ENCODE data around the gene PEX3. TPM values are rescaled to one million over a fixed set of nuclear protein-coding genes. Genes with fewer than 3 reads are reported as not detected.
"Not testable (repeated sequence)": the region's sequence is repeated elsewhere in the genome, so short reads cannot be mapped to it uniquely, and the experiment has no call there.

Gene PEX3
- total RNA-seq, 1 donor from 2014 or later: 27.1 TPM

DNA sequence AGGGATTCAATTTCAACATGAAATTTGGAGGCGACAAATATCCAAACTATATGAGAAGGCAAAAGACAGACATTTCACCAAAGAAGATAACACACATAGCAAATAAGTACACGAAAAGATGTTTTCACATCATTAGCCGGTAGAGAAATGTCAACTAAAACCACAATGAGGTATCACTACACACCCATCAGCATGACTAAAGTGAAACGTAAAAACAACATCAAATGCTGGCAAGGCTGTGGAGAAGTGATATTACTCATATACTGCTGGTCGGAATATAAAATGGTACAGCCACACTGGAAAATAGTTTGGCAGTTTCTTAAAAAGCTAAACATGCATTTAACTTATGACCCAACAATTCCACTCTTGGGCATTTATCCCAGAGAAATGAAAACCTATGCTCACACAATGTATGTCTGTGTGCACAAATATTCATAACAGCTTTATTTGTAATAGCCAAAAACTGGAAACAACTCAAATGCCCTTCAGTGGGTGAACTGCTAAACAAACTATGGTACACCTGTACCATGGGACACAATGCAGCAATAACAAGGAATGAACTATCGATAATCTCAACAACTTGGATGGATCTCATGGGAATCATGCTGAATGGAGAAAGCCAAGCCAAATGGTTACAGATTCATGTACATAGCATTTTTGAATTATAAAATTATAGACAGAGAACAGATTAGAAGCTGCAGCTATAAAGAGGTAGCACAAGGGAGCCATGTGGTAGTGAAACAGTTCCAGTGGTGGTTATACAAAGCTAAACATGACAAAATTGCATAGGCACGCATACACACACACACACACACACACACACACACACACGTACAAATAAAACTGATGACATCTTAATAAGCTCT lies 8.7 kb upstream of the PEX3 start:
- no peak for ATAC-seq
- DNase-seq (ENCODE audit: low spot score): no peak
- intact Hi-C loops (cut with DNase I): no loop called here

DNA sequence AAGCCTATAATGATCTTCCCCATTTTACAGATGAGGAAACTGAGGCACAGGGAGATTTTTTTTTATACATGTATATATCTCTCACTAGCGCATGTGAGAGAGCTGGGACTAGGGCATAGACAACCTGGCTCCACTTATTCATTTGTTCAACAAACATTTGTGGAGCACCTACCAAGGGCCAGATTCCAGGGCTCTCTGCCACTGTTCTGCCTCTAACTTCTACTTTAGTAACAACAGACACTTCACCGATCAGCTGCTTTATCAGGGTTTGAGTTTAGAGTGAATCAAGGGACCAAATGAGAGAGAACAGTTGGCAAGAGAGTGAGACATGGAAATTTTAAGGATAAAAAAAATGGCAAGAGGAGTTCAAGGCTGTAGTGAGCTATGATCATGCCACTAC lies 7.5 kb upstream of the PEX3 start:
- DNase-seq (ENCODE audit: low spot score) (no peak), ATAC-seq (no peak)
- intact Hi-C loops (cut with DNase I): no loop called here

DNA sequence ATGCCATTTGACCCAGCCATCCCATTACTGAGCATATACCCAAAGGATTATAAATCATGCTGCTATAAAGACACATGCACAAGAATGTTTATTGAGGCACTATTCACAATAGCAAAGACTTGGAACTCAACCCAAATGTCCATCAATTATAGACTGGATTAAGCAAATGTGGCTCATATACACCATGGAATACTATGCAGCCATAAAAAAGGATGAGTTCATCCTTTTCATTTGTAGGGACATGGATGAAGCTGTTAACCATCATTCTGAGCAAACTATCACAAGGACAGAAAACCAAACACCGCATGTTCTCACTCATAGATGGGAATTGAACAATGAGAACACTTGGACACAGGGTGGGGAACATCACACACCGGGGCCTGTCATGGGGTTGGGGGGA lies 2.7 kb upstream of the PEX3 start:
- DNase-seq (ENCODE audit: low spot score); ATAC-seq; intact Hi-C loops (cut with DNase I): not testable (repeated sequence)

DNA sequence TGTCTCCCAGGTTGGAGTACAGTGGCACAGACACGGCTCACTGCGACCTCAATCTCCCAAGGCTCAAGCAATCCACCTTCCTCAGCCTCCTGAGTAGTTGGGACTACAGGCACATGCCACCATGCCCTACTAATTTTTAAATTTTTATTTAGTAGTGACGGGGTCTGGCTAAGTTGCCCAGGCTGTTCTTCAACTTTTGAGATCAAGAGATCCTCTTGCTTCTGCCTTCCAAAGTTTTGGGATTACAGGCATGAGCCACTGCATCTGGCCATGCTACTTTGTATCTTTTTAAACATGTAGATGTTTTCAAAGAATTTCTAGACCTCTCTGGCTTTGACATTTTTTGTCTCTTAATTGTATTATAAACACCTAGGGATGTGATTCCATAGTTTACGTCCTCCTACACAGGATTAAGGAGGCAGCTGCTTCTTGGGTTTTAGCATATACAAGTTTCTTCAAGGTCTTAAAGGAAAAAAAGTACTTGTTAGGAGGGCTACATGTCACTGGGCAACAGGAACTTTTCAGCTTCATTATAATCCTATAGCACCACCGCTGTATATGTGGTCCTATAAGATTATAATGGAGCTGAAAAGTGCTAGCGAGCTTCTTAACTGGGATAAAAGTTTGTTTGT lies 1.4 kb upstream of the PEX3 start:
- ATAC-seq: no peak
- intact Hi-C loops (cut with DNase I): no loop called here
- DNase-seq (ENCODE audit: low spot score): no peak

DNA sequence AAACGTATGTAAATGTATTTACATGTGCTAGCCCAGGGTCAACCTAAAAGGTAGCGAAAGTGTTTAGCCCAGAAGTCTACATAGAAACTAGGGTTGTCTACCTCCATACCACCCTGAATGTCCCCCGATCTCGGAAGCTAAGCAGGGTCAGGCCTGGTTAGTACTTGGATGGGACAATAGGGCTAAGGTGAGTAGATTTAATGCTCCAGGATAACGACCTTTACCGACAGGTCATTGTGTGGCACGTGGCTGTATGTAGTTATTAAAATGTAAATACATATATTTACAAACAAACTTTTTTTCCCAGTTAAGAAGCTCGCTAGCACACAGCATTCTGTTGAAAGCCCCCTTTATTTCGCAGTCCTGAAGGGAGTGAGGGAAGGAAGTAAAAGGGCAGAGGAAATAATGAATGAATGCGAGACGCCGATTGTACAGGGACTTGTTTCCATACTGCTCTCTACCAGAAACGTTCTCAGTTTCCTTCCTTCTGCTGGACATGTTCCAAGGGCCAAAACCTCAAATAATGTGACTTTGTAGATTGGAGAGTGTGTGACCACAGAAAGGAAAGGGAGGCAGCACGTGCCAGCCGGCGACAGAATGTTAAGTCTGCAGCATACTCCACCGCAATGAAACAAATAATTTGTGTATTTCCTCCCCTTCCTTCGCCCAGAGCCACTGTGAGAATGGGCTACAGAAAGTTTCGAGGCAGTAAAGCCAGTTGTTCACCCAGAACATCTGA lies 722 bp upstream of the PEX3 start:
- ATAC-seq: peak; percentile 33
- intact Hi-C loops (cut with DNase I): no loop called here

DNA sequence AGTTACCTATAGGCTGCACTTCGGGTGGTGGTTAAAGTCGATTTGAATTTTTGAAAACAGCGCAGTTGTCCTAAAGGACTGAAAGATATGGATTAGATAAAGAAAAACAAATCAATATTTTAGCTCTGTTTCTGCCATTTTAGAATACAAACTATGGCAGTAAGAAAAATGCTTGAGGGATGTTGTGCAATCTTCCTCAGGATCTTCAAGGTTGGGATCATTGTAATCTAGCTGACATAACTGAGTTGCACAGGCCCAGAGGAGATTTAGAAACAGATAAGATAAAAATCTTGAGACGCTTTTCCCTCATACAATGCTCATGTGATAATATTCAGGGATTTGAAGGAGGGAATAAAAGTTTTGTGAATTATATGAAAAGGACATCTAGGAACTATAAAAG lies 926 bp downstream of the PEX3 start:
- intact Hi-C loops (cut with DNase I): no loop called here
- DNase-seq (ENCODE audit: low spot score): no peak
- no peak for ATAC-seq

More for the DNA sequence above, 722 bp upstream of the PEX3 start:
- no peak for DNase-seq (ENCODE audit: low spot score)

DNA sequence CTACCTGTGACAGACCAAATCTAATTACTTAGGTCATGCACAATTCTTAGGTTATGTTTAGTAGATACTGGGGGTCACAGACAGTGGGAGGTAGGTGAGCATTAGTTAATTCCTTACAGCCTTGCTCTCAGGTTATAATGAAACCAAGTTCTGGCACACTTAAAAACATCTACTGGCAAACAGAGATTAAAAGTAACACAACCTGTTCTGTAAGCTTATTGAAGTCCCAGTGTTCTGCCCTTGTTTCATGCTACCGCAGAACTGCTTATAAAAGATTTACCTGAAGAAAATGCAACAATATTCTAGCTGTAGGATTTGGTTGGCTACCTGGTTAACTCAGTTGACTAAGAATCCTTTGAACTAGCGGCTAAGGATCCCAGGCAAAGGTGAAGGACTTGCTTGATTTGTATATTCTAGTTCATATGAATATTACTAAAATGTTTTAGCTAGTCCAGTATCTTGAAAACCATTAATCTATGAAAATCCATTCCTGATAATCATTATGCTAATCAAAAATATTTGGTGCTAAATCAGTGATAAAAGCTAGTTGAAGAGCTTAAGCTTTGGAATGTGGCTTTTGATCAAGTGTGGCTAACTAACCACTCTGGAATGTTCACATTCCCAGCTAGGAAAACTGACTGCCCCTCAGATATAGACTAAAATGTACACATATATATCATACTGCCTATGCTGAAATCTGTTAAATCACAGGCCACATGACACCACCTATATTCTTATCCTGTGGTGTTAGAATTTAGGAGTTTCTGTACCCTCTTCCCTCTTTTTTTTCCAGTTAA lies 7.2 kb downstream of the PEX3 start:
- intact Hi-C loops (cut with DNase I): no loop called here
- no peak for DNase-seq (ENCODE audit: low spot score)
- ATAC-seq: no peak

DNA sequence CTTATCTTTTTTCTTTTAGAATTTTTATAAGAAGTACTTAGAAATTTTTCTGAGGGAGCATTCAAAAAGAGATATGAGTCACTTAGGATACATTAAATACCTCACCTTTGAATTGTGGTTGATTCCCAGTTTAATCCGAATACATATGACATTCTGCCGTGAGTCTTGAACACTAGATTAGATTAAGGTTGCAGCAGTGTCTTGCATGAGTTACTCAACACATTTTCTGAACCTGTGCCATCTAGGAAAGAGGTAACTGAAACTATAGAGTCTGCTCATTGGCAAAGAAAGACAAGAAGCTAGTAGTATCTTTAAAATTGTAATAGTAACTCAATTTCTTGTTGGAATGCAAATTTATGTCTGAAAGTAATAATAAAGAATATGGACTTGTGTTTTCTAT lies 14.9 kb downstream of the PEX3 start:
- intact Hi-C loops (cut with DNase I): no loop called here
- ATAC-seq (no peak), DNase-seq (ENCODE audit: low spot score) (no peak)

DNA sequence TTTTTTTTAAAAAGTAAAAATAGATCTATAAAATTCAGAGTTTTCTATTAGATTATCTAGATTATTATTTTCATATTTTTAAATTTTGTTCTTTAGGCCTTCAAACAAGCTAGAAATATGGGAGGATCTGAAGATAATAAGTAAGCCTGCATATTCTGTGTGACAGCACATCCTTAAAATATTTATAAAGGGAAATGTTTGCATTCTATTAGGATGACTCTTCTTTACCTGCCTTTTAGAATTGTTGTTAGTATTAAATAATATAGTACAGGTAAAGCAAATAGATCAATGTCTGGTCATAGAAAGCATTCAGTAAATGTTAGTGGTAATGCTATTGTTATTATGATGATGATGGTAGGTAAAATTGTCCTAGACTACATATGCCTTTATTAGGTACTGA lies 17.4 kb downstream of the PEX3 start:
- intact Hi-C loops (cut with DNase I): no loop called here
- ATAC-seq: no peak
- DNase-seq (ENCODE audit: low spot score): no peak

DNA sequence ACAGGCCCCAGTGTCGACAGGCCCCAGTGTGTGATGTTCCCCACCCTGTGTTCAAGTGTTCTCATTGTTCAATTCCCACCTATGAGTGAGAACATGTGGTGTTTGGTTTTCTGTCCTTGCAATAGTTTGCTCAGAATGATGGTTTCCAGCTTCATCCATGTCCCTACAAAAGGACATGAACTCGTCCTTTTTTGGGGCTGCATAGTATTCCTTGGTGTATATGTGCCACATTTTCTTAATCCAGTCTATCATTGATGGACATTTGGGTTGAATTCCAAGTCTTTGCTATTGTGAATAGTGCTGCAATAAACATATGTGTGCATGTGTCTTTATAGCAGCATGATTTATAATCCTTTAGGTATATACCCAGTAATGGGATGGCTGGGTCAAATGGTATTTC lies 18.2 kb downstream of the PEX3 start:
- DNase-seq (ENCODE audit: low spot score); ATAC-seq; intact Hi-C loops (cut with DNase I): not testable (repeated sequence)

DNA sequence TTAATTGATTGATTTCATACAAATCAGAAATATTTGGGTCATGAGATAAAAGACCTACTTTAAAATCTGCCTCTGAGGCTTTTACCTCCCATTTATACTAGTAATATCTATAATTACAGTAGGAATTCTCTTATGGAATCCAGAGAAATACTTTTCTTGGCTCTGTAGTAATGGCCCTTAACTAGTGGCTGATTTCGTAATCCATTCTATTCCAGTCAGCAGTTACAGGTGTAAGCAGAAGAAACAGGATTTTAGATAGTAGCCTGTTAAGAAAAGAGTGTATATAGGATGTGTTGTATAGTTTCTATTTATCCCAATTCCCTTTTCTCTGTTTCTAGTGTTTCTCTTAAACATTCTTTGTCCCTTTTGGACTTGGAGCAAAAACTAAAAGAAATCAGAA lies 21.2 kb downstream of the PEX3 start:
- DNase-seq (ENCODE audit: low spot score): no peak
- intact Hi-C loops (cut with DNase I): no loop called here
- ATAC-seq: no peak

DNA sequence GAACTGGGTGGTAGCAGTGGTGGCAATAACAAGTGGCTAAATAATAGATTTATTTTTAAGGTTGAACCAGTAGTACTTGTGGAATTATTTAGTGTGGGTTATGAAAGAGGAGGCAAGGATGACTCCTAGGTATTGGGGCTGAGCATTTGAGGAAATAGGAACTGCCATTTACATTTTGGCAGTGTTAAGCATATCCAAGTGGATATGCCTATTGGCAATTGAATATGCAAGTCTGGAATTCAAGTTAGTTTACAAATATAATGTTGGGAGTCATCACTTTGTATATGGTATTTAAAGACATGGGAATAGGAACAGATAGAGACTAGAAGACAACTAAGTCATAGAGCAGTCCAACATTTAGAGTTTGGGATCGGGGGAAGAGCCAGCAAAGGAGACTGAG lies 25.9 kb downstream of the PEX3 start:
- no peak for DNase-seq (ENCODE audit: low spot score)
- intact Hi-C loops (cut with DNase I): no loop called here
- no peak for ATAC-seq

DNA sequence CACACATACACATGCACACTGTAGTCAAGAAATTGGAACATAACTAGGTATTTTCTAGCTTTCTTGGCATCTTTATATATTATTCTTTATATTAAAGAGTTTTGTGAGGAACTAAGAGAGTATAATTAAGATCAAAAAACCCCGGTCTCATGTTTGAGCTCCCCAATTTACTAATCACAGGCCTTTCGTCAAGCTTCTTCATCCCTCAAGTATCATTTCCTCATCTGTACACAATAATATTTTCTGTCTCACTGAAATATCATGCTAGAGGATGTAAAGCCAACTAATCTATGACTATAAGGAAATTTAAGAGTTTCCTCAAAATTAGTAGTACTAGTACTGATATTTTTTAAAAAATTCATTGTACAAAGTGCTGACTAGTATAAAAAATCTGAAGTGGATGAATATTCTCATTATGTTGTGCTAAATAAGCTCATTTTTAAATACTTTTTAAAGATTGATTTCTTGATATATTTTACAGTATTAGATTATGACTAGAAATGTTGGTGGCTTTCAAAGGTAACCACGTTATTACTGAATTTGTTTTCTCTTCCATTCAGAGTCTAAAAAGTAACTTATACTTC lies 28.0 kb downstream of the PEX3 start:
- ATAC-seq: no peak
- intact Hi-C loops (cut with DNase I): no loop called here
- DNase-seq (ENCODE audit: low spot score): no peak

DNA sequence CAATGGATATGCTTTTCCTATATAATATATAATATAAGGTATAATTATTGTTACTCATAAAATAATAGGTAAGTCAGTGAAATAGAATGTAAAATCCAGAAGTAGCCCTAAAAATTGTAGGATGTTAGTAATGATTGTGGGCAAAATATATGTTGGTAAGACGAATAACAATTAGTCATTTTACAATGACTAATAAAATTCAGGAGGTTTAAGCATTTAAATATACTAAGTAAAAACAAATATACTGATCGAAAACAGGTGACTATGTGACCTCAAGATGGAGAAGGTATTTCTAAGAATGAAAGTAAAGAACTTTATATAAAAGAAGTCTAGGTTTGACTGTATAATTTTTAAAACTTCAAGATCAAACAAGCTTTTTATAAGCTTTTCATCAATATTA lies 32.0 kb downstream of the PEX3 start:
- intact Hi-C loops (cut with DNase I): no loop called here
- DNase-seq (ENCODE audit: low spot score) (no peak), ATAC-seq (no peak)

DNA sequence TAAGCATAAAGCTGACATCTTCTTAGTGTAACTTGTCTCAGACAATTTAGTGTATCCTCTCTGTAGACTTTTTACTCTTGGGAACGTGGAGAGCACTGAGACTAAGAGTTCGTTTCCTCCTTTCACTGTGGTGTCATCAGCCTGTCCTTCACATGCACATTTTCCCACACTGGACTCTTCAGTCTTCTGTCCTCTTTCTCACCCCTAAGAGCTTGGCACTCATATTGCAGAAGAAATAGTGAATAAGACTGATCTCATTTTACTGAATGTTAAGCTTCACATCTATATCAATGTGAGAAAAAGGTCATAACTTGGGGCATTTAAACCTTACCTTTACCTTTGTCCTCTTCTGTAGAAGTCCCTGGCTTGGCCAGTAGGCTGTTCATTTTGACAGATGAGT lies 35.4 kb downstream of the PEX3 start:
- DNase-seq (ENCODE audit: low spot score) (no peak), ATAC-seq (no peak)
- intact Hi-C loops (cut with DNase I): no loop called here

DNA sequence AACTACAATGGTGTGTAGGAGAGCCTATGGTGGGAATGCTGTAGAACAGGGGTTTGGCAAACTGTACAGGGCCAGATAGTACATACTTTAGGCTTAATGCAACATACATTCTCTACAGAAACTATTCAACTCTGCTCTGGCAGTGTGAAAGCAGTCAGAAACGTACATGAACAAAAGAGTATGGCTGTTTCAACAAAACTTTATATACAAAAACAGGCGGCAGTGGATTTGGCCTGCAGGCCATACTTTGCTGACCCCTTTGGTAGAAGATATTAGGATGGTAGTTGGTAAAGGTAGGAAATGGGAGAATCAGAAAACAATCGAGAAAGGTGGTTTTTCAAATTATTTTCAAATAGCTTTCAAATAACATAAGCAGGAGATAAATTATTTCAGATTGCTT lies 36.1 kb downstream of the PEX3 start:
- intact Hi-C loops (cut with DNase I): no loop called here

DNA sequence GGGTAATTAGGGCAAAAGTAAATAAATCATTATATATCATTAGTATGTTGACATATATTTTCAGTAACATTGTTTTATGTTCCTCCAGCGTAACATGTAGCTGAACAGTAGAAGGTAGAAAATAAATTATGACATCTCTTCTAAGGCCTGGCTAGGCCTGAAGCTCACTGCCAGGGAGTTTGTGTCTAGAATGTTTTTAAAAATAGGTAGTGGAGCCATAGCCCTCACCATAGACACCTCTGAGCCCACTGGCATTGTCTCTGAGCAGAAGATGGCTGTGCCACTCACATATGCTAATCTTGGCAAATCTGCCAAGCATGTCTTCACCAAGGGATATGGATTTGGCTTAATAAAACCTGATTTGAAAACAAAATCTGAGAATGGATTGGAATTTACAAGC lies 39.6 kb downstream of the PEX3 start:
- no peak for ATAC-seq
- intact Hi-C loops (cut with DNase I): no loop called here
- DNase-seq (ENCODE audit: low spot score): no peak

More for the DNA sequence above, 36.1 kb downstream of the PEX3 start:
- DNase-seq (ENCODE audit: low spot score) (no peak), ATAC-seq (no peak)

DNA sequence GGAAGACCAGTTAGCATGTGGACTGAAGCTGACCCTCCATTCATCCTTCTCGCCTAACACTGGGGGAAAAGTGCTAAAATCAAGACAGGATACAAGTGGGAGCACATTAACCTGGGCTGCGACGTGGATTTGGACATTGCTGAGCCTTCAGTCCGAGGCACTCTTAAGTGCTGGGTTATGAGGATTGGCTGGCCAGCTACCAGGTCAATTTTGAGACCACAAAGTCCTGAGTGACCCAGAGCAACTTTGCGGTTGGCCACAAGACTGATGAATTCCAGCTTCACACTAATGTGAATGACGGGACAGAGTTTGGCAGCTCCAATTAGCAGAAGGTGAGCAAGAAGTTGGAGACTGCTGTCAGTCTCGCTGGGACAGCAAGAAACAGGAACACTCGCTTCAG lies 40.2 kb downstream of the PEX3 start:
- ATAC-seq: no peak
- intact Hi-C loops (cut with DNase I): no loop called here
- no peak for DNase-seq (ENCODE audit: low spot score)

DNA sequence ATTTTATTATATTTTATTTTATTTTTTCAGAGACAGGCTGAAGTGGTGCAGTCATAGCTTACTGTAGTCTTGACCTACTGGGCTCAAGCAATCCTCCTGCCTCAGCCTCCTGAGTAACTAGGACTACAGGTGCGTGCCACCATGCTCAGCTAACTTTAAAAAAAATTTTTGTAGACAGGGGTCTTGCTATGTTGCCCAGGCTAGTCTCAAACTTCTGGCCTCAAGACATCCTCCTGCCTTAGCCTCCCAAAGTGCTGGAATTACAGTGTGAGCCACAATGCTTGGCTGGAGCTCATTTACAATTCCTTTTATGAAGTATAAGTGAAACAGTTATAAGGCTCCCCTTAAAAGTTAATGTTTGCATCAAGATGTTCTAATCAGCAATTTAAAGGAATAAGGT lies 46.4 kb downstream of the PEX3 start:
- intact Hi-C loops (cut with DNase I): loop anchor here (5.0 kb wide), 1 partner anchor 360 kb away; no protein-coding TSS in a partner anchor
- DNase-seq (ENCODE audit: low spot score): no peak
- ATAC-seq: no peak

Measured in sciatic nerve (tissue), 2 donors.